Stimulated activated CD4-positive, alpha-beta T cell treated with anti-CD3 and anti-CD28 coated beads, TNF-alpha, amount 100 ng/mL, for 1 hour (primary cell): ENCODE results near the gene RFX3.

Experiments used
- DNase-seq, 3 donors: peaks; one replicate each; pipeline ENCODE4 v3.0.0-alpha.2; 2020; ENCODE audit warnings: low read depth in 3 of 3, low spot score in 1 of 3

The RFX3 gene

GRCh38 chr9:3290231-3290840, 235.5 kb downstream of the RFX3 start:
- no peak for DNase-seq

- DNase-seq = no peak
Observed at GRCh38 chr9:3288686-3289085, 237.1 kb downstream of the RFX3 start.

- no peak for DNase-seq
Observed at GRCh38 chr9:3285365-3286161, 240.2 kb downstream of the RFX3 start.

- no peak for DNase-seq
Observed at GRCh38 chr9:3282365-3282764, 243.4 kb downstream of the RFX3 start.

GRCh38 chr9:3281399-3281798, 244.4 kb downstream of the RFX3 start:
- DNase-seq = no peak

- DNase-seq = no peak
Observed at GRCh38 chr9:3277200-3277599, 248.6 kb downstream of the RFX3 start.

GRCh38 chr9:3271581-3271980, 254.2 kb downstream of the RFX3 start:
- no peak for DNase-seq

GRCh38 chr9:3271157-3271556, 254.6 kb downstream of the RFX3 start:
- no peak for DNase-seq

- no peak for DNase-seq
Observed at GRCh38 chr9:3268223-3268622, 257.6 kb downstream of the RFX3 start.

GRCh38 chr9:3263698-3264097, 262.1 kb downstream of the RFX3 start:
- DNase-seq = no peak

GRCh38 chr9:3262826-3263529, 262.8 kb downstream of the RFX3 start:
- no peak for DNase-seq

GRCh38 chr9:3261484-3261883, 264.3 kb downstream of the RFX3 start:
- no peak for DNase-seq

GRCh38 chr9:3256571-3257330, 269.1 kb downstream of the RFX3 start:
- no peak for DNase-seq

- DNase-seq = no peak
Observed at GRCh38 chr9:3251309-3251708, 274.5 kb downstream of the RFX3 start.

GRCh38 chr9:3250741-3251140, 275.1 kb downstream of the RFX3 start:
- no peak for DNase-seq

- no peak for DNase-seq
Observed at GRCh38 chr9:3247211-3247610, 278.6 kb downstream of the RFX3 start.

GRCh38 chr9:3246241-3246640, 279.6 kb downstream of the RFX3 start:
- DNase-seq = no peak

- DNase-seq = no peak
Observed at GRCh38 chr9:3244963-3245653, 280.7 kb downstream of the RFX3 start.

GRCh38 chr9:3243683-3244082, 282.1 kb downstream of the RFX3 start:
- no peak for DNase-seq

- no peak for DNase-seq
Observed at GRCh38 chr9:3241290-3241689, 284.5 kb downstream of the RFX3 start.
